Keratinocyte (primary cell): Measurements from ENCODE around the gene PDZRN4.

ENCODE experiments used
- EZH2 ChIP-seq: IDR thresholded peaks from one replicate; pipeline ENCODE4 v1.6.1; 2012; ENCODE audit warnings: inconsistent platforms, mild to moderate bottlenecking, low read length, moderate library complexity
- TF ChIP-seq, protein P1 (sequence below), 3 experiments: IDR thresholded peaks in 1 of 3; conservative IDR thresholded peaks in 1 of 3; optimal IDR thresholded peaks in 1 of 3; 2 replicates in 2 of 3; 3 replicates in 1 of 3; pipeline versions ENCODE3 to v1.5.1; 2011; ENCODE audit warnings: low read length in 3 of 3, mild to moderate bottlenecking in 3 of 3, moderate library complexity in 2 of 3, control low read depth in 1 of 3, inconsistent platforms in 1 of 3; ENCODE audit not compliant: insufficient read depth in 2 of 3; ENCODE audit errors: extremely low read depth in 1 of 3

DNA sequence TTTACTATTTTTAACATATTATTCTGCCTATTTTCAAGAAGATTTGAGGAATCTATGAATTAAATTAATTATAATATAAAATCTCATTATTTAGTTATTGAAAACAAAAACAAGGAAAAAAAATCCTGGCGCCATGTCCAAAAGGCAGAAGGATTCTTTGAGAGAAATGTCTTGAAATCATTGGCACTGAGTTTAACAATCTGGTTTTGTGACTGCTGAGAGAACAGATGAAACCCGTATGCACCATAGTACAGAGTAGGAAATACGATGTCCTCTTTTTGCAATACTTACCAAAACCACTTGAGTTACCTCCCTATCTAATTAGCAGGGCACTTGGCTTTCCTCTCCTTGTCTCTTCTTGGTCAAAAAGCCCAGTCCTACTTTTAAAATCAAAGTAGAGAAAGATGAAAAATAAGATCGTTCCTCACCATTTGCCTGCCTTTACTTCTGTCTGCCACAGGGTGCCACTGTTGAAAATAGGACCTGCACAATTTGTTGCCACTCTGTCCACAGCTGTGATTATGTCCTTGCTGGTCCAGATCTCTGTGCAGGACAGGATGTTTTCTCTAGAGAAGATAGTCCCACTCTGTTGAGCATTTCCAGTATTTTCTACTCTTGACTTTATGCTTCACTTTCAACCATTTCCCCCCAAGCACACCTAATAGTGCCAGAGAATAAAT is 179.7 kb downstream of the PDZRN4 start:
- TF ChIP-seq EZH2 = no peak
- TF ChIP-seq, protein P1, sequence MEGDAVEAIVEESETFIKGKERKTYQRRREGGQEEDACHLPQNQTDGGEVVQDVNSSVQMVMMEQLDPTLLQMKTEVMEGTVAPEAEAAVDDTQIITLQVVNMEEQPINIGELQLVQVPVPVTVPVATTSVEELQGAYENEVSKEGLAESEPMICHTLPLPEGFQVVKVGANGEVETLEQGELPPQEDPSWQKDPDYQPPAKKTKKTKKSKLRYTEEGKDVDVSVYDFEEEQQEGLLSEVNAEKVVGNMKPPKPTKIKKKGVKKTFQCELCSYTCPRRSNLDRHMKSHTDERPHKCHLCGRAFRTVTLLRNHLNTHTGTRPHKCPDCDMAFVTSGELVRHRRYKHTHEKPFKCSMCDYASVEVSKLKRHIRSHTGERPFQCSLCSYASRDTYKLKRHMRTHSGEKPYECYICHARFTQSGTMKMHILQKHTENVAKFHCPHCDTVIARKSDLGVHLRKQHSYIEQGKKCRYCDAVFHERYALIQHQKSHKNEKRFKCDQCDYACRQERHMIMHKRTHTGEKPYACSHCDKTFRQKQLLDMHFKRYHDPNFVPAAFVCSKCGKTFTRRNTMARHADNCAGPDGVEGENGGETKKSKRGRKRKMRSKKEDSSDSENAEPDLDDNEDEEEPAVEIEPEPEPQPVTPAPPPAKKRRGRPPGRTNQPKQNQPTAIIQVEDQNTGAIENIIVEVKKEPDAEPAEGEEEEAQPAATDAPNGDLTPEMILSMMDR (optimal IDR thresholded peaks at IDR 0.05 in 1 of 3, IDR thresholded peaks at IDR 0.05 in 1 of 3, conservative IDR thresholded peaks at IDR 0.05 in 1 of 3; ENCODE audit: extremely low read depth in 1 of 3, insufficient read depth in 2 of 3, low read length in 3 of 3) = peak; percentile 38 to 49 (median 43)
